HL-60/S4 (cell line): Measurements from ENCODE around the gene PROB1.
"Not testable (repeated sequence)": the region's sequence is repeated elsewhere in the genome, so short reads cannot be mapped to it uniquely, and the experiment has no call there.

Source experiments
- in situ Hi-C: fragments of 300-500 bp; cut with MboI; formaldehyde crosslinking; loops from 2 replicates; pipeline ENCODE4 v1.14.3; 2022; ENCODE audit warnings: low sequenced_read_pairs

Gene PROB1

GRCh38 chr5:139379626-139380449 lies 15.1 kb downstream of the PROB1 start:
- in situ Hi-C loops: no loop called here

- in situ Hi-C loops: no loop called here
Observed at GRCh38 chr5:139378941-139379361, 16.0 kb downstream of the PROB1 start.

DNA sequence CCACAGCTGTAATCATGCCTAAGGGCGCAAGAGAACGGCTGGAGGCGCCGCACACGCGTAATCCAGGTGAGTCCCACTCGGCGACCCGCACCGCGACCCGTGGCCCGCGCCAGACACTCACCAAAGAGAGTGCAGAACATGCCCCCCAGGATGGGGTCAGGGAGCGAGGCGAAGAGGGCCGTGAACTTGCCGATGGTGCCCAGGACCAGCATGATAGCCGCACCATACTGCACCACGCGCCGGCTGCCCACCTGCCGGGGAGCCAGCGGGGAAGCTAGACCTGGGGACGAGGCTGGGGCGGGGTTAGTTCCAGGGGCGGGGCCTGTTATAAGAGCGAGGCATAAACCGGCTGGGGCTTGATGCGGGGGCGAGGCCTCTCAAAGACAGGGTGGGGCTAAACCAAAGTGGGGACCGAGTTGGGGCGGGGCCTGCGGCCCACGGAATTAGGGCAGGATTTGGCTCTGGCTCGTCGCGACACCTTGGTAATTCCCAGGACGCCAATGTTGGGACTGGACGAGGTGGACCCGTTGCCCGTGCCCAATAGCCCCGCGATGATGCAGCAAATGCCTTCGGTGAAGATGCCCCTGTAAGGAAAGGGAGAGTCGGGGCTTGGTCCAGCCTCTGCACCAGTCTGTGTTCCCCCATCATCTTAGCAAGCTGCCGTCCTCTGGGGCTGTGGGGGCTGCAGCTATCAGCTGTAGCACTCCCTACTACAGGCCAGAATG lies 16.6 kb downstream of the PROB1 start:
- in situ Hi-C loops: no loop called here

- in situ Hi-C loops: no loop called here
Observed at GRCh38 chr5:139377226-139377625, 17.7 kb downstream of the PROB1 start.

DNA sequence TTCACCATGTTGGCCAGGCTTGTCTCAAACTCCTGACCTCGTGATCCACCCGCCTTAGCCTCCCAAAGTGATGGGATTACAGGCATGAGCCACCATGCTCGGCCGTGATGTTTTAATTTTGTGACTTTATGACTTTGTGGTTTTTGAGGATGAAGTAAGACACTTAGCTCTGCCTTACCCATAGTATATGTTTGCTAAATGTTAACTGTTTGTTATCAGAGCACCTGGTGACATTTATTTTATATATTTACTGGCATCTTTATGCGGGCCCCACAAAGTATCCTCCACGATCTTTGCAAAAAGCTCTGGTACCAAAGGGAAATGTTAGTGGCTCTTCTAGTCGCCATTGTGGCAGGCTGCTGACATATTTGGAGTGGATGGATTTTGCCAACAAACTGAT lies 18.5 kb downstream of the PROB1 start:
- in situ Hi-C loops: no loop called here

GRCh38 chr5:139374909-139375308 lies 20.0 kb downstream of the PROB1 start:
- in situ Hi-C loops: no loop called here

- in situ Hi-C loops: no loop called here
Observed at GRCh38 chr5:139371482-139372435, 23.1 kb downstream of the PROB1 start.

DNA sequence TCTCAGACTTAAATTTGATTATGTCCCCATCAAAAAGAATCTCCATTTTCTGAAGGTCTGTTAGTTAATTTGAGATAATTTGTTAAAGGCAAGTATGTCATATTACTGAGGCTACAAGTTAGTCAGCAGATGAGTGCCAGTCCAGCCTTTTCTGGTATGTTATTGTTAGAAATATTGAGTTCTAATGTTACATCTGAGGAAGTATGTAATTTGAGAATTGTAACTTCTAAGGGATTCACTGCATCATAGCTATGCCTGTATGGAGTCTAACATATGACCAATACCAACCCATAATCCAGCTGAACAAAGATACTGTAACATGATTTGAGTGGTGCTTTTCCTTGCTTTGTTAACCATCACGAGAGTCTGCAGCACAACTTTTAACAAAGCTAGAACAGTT lies 25.7 kb downstream of the PROB1 start:
- in situ Hi-C loops: no loop called here

- in situ Hi-C loops: no loop called here
Observed at GRCh38 chr5:139368613-139369012, 26.3 kb downstream of the PROB1 start.

DNA sequence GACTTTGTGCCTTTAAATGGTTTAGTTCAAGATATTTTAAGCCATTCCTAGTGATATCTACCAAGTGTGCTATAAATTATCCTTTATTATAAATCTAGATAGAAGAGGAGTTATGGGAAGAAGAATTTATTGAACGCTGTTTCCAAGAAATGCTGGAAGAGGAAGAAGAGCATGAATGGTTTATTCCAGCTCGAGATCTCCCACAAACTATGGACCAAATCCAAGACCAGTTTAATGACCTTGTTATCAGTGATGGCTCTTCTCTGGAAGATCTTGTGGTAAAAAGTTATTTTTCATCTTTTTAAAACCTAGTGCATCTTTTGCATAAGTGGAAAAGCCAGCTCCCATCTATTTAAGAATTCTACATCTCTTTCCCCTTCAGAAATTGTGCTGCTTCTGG lies 30.4 kb downstream of the PROB1 start:
- in situ Hi-C loops: no loop called here

DNA sequence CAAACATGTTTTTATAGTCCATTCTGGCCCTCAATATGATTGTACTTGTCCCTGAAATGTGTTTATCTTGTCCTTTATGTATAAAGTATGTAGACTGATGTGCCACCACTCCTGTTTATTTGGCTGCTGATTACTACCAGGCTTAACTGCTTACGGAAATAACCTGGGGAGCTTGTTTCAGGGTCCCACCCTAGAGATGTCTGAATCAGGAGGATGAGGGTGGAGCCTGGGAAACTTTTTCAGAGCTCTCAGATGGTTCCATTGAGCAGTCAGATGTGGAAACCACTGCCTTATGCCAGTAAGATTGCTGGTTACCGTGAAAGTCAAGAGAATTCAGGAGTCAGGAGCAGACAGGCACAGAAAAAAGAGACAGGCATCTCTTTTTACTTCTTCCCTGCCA lies 31.0 kb downstream of the PROB1 start:
- in situ Hi-C loops: no loop called here

GRCh38 chr5:139361835-139362429 lies 33.0 kb downstream of the PROB1 start:
- in situ Hi-C loops: no loop called here

DNA sequence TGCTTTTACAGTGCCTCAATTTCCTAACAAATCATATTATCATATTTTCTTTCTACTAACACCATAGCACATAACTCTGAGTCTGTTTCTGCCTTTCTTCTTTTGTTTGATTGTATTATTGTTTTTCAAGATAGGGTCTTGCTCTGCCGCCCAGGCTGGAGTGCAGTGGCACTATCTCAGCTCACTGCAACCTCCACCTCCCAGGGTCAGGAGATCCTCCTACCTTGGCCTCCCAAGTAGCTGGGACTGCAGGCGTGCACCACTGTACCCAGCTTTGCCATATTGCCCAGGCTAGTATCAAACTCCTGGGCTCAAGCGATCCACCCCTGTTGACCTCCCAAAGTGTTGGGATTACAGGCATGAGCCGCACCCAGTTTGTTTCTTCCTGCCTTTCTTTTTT lies 34.5 kb downstream of the PROB1 start:
- in situ Hi-C loops: no loop called here

DNA sequence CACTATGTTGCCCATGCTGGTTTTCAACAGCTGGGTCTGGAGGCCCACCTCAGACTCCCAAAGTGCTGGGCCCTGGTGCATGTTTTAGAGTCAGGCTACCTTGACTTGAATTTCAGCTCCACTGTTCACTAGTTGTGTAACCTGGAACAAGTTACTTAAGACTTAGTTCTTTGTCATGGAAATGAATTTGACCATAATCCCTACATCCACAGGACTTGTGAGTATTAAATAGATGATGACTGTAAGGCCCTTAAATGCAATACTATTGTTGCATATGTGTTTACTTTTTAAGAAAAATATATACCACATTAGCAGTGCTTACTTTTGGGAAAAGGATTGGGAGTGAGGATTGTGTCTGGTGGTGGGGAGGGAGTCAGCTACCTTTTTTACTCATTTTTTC lies 36.8 kb downstream of the PROB1 start:
- in situ Hi-C loops: no loop called here

DNA sequence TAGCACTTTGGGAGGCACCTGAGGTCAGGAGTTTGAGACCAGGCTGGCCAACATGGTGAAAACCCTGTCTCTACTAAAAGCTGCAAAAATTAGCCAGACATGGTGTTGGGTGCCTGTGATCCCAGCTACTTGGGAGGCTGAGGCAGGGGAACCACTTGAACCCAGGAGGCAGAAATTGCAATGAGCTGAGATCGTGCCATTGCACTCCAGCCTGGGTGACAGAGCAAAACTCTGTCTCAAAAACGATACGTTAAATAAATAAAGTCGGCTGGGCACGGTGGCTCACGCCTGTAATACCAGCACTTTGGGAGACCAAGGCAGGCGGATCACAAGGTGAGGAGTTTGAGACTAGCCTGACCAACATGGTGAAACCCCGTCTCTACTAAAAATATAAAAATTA lies 39.0 kb downstream of the PROB1 start:
- in situ Hi-C loops: not testable (repeated sequence)

DNA sequence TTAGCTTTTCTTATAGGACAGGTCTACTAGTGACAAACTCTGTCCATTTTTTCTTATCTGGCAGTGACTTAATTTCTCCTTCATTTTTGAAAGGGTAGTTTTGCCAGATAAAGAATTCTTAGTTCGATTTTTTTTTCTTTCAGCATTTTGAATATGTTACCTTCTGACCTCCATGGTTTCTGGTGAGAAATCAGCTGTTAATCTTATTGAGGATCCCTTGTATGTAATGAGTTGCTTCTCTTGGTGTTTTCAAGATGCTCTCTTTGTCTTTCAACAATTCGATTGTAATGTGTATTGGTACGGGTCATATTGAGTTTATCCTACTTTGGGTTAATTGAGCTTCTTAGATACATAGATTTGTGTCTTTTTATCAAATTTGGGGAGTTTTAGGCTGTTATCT lies 40.7 kb downstream of the PROB1 start:
- in situ Hi-C loops: no loop called here

- in situ Hi-C loops: not testable (repeated sequence)
Observed at GRCh38 chr5:139347863-139348262, 47.0 kb downstream of the PROB1 start.

DNA sequence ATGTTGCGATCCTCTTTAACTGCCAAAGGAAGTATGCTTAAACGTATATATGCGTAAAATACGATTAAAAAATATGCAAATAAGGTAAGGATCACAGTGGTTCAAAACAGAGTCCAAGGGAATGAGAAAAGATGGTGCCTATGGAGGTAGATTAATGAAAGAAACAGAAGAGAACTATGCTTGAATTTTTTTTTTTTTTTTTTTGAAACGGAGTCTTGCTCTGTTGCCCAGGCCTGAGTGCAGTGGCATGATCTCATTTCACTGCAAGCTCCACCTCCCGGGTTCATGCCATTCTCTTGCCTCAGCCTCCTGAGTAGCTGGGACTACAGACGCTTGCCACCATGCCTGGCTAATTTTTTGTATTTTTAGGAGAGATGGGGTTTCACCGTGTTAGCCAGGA lies 49.5 kb downstream of the PROB1 start:
- in situ Hi-C loops: not testable (repeated sequence)

GRCh38 chr5:139344177-139344576 lies 50.7 kb downstream of the PROB1 start:
- in situ Hi-C loops: no loop called here

- in situ Hi-C loops: no loop called here
Observed at GRCh38 chr5:139343476-139343875, 51.4 kb downstream of the PROB1 start.

DNA sequence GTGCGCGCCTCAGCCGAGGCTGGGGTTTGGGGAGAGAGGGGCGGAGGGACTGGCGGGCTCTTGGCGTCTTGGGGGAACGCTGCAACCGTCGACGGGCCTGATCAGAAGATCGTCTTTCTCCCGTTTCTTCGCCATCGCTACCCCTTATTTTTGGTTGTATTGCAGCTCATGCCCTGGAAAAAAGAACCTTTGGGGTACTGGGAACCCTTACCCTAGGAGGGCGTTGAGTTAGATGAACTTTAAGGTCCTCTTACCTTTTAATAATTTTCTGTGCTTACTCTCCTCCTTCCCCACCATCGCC lies 52.5 kb downstream of the PROB1 start:
- in situ Hi-C loops: no loop called here
